Measurements from ENCODE around the gene GRIP2.

GRIP2 gene

DNA sequence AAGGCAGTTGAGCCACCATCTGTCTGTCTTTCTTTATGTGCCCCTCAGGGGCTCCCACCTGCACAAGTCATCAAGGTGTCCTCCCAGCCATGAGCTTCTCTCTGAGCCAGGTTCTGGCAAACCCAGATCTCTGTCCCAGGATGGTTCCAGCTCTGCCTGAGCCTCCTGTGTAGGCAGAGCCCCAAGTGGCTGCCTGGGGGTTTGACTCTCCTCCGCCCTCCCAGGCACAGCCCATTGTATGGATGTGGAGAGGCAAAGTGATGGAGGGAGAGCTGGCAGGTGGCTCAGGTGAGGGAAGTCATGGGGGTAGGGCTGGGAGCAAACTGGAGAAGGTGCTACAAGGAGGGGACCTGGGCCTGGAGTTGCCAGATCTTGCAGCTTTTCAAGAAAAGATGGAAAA lies 56.9 kb downstream of the GRIP2 start:
- DNase-seq (ENCODE audit: low read depth): no peak
- H3K4me3 ChIP-seq (ENCODE audit: control insufficient read depth, low read depth, low read length): no peak overlapping the region
- TF ChIP-seq, protein P1, sequence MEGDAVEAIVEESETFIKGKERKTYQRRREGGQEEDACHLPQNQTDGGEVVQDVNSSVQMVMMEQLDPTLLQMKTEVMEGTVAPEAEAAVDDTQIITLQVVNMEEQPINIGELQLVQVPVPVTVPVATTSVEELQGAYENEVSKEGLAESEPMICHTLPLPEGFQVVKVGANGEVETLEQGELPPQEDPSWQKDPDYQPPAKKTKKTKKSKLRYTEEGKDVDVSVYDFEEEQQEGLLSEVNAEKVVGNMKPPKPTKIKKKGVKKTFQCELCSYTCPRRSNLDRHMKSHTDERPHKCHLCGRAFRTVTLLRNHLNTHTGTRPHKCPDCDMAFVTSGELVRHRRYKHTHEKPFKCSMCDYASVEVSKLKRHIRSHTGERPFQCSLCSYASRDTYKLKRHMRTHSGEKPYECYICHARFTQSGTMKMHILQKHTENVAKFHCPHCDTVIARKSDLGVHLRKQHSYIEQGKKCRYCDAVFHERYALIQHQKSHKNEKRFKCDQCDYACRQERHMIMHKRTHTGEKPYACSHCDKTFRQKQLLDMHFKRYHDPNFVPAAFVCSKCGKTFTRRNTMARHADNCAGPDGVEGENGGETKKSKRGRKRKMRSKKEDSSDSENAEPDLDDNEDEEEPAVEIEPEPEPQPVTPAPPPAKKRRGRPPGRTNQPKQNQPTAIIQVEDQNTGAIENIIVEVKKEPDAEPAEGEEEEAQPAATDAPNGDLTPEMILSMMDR (IDR thresholded peaks at IDR 0.05; ENCODE audit: control insufficient read depth, insufficient read depth, low read depth, low read length, missing control alignments): no peak

DNA sequence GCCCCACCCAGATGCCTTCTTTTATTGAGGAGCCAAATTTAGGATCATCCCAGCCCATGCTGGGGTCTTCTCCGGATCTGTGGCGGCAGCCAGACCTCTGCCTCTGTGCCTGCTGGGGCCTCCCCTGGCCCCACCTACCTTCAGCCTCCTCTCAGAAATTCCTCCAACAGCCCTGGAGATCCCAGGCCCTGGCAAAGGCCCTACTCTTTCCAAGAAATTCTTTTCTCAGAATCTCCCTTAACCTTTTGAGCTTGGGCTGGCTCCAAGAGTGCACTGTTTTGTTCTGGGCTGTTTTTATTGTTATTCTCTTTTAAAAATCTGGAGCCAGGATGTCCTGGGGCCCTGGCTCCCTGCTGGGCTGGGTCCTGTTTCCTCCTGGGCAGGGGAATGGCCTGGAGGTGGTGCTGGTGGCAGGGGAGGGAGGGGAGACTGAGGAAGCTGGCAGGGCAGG lies 57.8 kb downstream of the GRIP2 start:
- no peak for DNase-seq (ENCODE audit: low read depth)
- no peak overlapping the region for H3K4me3 ChIP-seq (ENCODE audit: control insufficient read depth, low read depth, low read length)
- TF ChIP-seq, protein P1 (IDR thresholded peaks at IDR 0.05; ENCODE audit: control insufficient read depth, insufficient read depth, low read depth, low read length, missing control alignments): no peak

DNA sequence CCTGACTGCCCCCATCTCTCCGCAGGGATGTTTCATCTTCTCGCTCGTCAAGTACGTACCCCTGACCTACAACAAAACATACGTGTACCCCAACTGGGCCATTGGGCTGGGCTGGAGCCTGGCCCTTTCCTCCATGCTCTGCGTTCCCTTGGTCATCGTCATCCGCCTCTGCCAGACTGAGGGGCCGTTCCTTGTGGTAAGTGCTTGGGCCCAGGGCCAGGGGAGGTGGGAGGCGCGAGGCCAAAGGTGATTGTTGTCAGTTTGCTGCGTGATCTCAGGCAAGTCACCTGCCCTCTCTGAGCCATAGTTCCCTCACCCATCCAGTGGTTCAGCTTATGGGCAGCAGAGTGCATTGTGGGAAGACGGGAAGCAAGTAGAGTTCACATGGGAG lies 58.5 kb downstream of the GRIP2 start:
- H3K4me3 ChIP-seq (ENCODE audit: control insufficient read depth, low read depth, low read length): no peak overlapping the region
- no peak for DNase-seq (ENCODE audit: low read depth)
- TF ChIP-seq, protein P1 (IDR thresholded peaks at IDR 0.05; ENCODE audit: control insufficient read depth, insufficient read depth, low read depth, low read length, missing control alignments): no peak

DNA sequence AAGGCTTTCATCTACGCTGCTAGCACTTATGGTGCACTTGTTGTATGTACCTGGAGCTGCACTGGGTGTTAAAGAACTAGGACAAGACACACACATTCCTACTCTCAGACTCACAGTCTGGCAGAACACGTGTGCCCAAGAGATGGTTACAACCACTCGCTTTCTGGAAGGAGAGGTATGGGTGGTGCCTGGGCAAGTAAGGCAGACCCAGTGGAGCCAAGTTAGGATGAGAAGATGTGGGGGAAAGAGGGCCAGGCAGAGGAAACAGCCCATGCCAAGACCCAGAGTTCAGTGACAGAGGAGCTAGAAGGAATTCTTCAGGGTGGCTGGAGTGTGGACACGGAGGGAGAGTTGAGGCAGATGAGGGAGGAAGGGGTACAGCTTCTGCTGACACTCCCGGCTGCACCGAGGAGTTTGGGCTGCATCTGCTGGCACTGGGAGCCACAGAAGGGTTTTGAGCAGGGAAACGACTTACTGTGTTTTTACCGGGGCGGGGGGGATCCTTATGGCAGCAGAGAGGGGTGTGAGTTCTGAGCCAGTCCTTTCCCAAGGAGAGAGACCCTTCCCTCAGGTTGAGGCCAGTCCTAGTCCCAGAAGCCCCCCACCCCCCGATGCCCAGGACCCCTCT lies 59.0 kb downstream of the GRIP2 start:
- H3K4me3 ChIP-seq (ENCODE audit: control insufficient read depth, low read depth, low read length): no peak overlapping the region
- no peak for DNase-seq (ENCODE audit: low read depth)
- TF ChIP-seq, protein P1 (IDR thresholded peaks at IDR 0.05; ENCODE audit: control insufficient read depth, insufficient read depth, low read depth, low read length, missing control alignments): no peak

DNA sequence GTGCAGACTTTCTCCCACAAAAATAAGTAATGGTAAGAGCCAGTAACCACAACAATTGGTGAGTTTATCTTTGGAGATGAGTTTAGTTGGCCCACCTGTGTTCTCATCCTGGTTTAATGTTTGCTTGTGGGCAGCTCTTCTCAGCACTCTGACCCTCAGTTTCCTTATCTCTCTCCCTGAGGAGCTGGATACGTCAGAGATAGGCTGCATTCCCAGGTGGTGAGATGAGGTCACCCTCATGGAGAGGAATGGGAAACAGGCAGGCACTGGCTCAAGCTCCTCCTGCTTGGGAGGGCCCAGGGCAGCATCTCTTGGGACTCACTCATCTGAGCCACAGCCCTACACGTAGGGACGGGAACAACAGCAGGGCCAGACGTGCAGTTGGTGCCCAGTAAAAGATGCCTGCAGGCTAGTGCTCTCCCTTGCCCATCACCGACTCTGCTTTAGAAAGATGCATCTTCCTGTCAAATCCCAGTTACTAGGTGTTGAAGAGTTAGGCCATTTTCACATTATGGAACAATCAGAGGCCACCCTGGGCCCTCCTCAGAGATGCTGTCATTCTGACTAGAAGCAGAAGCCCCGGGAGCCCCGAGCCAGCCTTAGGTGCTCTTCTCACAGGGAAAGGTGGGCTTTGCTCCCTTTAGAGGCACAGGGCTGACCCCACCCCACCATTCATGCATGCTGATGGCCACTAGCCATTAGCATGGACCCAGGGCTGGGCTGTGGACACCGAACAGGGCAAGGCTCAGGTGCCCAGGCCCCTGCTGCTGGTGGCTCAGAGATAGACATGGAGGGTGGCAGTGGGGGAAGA lies 59.7 kb downstream of the GRIP2 start:
- TF ChIP-seq, protein P1 (IDR thresholded peaks at IDR 0.05; ENCODE audit: control insufficient read depth, insufficient read depth, low read depth, low read length, missing control alignments): no peak
- H3K4me3 ChIP-seq (ENCODE audit: control insufficient read depth, low read depth, low read length): no peak overlapping the region
- no peak for DNase-seq (ENCODE audit: low read depth)

DNA sequence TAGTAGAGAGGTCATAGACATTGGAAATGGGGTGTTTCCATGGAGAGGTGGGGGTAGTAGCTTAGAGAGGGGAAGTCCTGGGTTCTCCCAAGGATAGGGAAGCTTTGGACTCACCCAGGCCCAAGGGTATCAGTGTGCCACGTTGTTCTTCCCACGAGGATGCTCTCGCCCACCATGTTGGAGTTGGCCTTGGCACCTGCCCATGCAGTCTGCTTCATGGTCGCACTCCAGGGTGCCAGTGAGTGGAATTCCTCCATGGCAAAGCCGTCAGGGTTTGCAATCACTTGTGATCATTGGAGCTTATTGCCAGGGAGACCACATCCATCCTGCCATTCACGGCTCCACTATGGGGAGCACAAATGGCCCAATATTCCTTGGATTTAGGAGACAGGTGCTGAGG lies 60.6 kb downstream of the GRIP2 start:
- DNase-seq (ENCODE audit: low read depth): no peak
- TF ChIP-seq, protein P1 (IDR thresholded peaks at IDR 0.05; ENCODE audit: control insufficient read depth, insufficient read depth, low read depth, low read length, missing control alignments): no peak
- no peak overlapping the region for H3K4me3 ChIP-seq (ENCODE audit: control insufficient read depth, low read depth, low read length)

All from AG09309 (cell line).